Measurements from ENCODE around the gene GPC6.

DNA sequence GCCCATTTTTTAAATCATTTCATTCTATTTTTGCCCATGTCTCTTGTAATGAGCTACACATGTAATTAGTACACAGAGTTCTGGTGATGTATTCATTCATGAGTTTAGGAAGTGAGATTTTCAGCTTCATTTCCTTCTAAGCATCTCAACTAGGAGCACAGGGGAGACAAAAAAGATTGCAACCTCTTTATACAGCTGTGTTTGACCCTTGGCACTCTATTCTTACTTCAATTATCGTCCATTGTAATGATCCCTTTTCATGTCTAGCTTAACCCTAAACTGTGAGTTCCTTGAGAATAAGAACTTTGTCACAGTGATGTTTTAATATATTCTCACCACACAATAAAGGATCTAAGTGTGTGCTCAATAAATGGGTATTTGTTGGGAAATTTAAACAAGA is 67.1 kb downstream of the GPC6 start:
- TF ChIP-seq CTCF (IDR thresholded peaks at IDR 0.05; ENCODE audit: low read length) (no peak), EZH2 (IDR thresholded peaks at IDR 0.05; ENCODE audit: borderline replicate concordance, low read length) (no peak)

Measured in OCI-LY1 (cell line).